ENCODE measurements around the gene LAMC1.

DNA sequence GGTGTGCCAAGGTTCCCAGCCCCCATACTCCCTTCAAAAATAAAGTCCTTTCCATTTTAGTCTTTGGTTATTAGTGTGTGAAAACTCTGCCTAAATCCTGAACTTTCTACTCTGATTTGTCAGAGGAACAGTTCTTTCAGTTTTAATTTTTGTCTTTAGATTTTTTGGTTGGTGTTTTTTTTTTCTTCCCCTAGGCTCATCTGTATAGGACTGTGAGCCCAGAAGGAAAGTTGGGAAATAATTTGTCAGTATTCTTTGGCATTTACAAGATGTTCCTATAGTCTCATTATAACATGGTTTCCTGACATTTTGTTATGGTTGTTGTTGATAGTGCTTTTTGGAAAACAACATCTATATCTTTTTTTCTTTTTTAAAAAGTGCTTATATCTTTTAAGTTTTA is 38.0 kb downstream of the LAMC1 start:
- no peak for TF ChIP-seq CTCF (IDR thresholded peaks at IDR 0.05)
- no peak for TF ChIP-seq POLR2AphosphoS5 (IDR thresholded peaks at IDR 0.05; ENCODE audit: low read depth, low read length)
- no peak for TF ChIP-seq SIN3A (IDR thresholded peaks at IDR 0.05; ENCODE audit: borderline replicate concordance, insufficient read depth, low read depth, low read length)
- no peak for TF ChIP-seq REST (IDR thresholded peaks at IDR 0.05; ENCODE audit: insufficient read depth in 1 of 2, low read depth in 2 of 2, low read length in 1 of 2)

All from Panc1 (cell line).